Endothelial cell of umbilical vein (primary cell): Measurements from ENCODE around the gene MOB3A.

Experiments
- EZH2 ChIP-seq: IDR thresholded peaks from 2 replicates; pipeline ENCODE4 v1.6.1; 2012; ENCODE audit warnings: borderline replicate concordance, low read depth, mild to moderate bottlenecking, moderate library complexity, low read length, inconsistent platforms; ENCODE audit not compliant: severe bottlenecking
- FOS ChIP-seq: IDR thresholded peaks from 2 replicates; pipeline ENCODE4 v1.6.1; 2011; ENCODE audit warnings: mild to moderate bottlenecking, low read length, moderate library complexity, borderline replicate concordance; ENCODE audit not compliant: insufficient read depth
- JUN ChIP-seq: IDR thresholded peaks from 2 replicates; pipeline ENCODE4 v1.6.1; 2011; ENCODE audit warnings: borderline replicate concordance, low read depth; ENCODE audit not compliant: insufficient read length, insufficient read depth
- POLR2A ChIP-seq: IDR thresholded peaks from 2 replicates; pipeline ENCODE4 v1.6.1; 2012; ENCODE audit warnings: low read depth, mild to moderate bottlenecking, control low read depth, low read length
- POLR2AphosphoS5 ChIP-seq: IDR thresholded peaks from 2 replicates; pipeline ENCODE4 v1.6.1; 2012; ENCODE audit warnings: low read depth, mild to moderate bottlenecking, control low read depth, low read length, moderate library complexity; ENCODE audit not compliant: insufficient read depth
- TF ChIP-seq, protein P1 (sequence below), 2 donors: IDR thresholded peaks; 1 replicate in 1 of 2; 2 replicates in 1 of 2; pipeline ENCODE4 v1.5.1; 2011; ENCODE audit warnings: low read length in 2 of 2, mild to moderate bottlenecking in 2 of 2, moderate library complexity in 2 of 2, control low read depth in 1 of 2, inconsistent platforms in 1 of 2, low read depth in 1 of 2; ENCODE audit not compliant: insufficient read depth in 1 of 2; ENCODE audit errors: extremely low read depth in 1 of 2
- TF ChIP-seq, protein P2 (sequence below): IDR thresholded peaks from 2 replicates; pipeline ENCODE4 v1.6.1; 2011; ENCODE audit not compliant: insufficient read depth, insufficient read length

DNA sequence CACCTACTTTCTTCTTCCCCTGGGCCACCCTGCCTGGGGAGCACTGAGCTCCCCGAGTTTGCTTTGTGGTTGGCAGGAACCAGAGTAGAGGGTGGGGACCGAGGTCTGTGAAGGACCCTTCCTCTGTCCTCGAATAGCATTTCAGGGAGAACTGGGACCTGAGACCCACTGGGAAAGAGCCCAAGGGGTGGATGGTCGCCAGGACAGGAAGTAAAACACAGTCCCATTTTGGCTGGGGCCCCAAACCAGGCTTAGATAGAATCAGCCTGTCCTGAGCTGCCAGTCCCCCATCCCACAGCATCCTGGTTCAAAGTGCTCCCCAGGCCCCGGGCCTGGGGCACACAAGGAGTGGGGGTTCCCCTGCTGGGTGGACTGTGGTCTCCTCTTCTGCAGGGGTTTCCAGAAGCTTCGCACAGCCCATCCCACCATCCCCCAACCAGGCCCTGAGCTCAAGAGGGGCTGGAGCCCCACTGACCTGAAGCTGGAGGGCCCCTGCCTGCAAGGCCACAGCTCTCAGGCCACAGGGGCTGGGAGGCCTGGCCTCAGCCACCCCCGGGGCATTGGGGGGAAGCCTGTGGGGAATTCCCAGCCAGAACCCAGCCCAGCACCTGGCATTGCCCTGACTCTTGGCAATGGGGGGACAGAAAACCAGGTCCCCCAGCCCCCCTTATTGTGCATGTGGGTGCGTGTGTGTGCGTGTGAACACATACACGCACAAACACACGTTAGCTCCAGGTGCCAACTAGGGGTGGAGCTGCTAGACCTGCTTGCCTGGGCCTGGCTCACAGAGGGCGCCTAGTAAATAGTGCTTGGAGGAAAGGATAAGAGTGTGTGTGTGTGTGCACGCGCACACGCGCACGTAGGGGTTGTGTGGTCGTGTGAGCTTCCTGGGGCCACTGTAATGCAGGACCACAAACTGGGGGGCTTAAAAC is 44.1 kb downstream of the MOB3A start:
- TF ChIP-seq POLR2A (no peak), POLR2AphosphoS5 (no peak), FOS (no peak), EZH2 (no peak), JUN (no peak)
- TF ChIP-seq, protein P1, sequence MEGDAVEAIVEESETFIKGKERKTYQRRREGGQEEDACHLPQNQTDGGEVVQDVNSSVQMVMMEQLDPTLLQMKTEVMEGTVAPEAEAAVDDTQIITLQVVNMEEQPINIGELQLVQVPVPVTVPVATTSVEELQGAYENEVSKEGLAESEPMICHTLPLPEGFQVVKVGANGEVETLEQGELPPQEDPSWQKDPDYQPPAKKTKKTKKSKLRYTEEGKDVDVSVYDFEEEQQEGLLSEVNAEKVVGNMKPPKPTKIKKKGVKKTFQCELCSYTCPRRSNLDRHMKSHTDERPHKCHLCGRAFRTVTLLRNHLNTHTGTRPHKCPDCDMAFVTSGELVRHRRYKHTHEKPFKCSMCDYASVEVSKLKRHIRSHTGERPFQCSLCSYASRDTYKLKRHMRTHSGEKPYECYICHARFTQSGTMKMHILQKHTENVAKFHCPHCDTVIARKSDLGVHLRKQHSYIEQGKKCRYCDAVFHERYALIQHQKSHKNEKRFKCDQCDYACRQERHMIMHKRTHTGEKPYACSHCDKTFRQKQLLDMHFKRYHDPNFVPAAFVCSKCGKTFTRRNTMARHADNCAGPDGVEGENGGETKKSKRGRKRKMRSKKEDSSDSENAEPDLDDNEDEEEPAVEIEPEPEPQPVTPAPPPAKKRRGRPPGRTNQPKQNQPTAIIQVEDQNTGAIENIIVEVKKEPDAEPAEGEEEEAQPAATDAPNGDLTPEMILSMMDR (IDR thresholded peaks at IDR 0.05; ENCODE audit: extremely low read depth in 1 of 2, insufficient read depth in 1 of 2, low read depth in 1 of 2, low read length in 2 of 2) = no peak
- TF ChIP-seq, protein P2, sequence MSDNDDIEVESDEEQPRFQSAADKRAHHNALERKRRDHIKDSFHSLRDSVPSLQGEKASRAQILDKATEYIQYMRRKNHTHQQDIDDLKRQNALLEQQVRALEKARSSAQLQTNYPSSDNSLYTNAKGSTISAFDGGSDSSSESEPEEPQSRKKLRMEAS = no peak
